HG02943 (cell line): ENCODE results near the gene UBTD2.
A peak's percentile ranks its signal among the peaks of the same experiment; 100 is the strongest.
"Not testable (repeated sequence)": the region's sequence is repeated elsewhere in the genome, so short reads cannot be mapped to it uniquely, and the experiment has no call there.

Source experiments
- ATAC-seq: cut with Tn5 transposase; IDR thresholded peaks from one replicate; pipeline ENCODE4 v1.9.1; 2021; ENCODE audit warnings: mild to moderate bottlenecking, low read depth, moderate library complexity; ENCODE audit not compliant: unreplicated experiment

UBTD2 gene

GRCh38 chr5:172293054-172293744, 9.6 kb upstream of the UBTD2 start:
- ATAC-seq = peak; percentile 84

- ATAC-seq = not testable (repeated sequence)
Measured at GRCh38 chr5:172291837-172292236, 8.3 kb upstream of the UBTD2 start.

GRCh38 chr5:172288465-172288864, 4.9 kb upstream of the UBTD2 start:
- ATAC-seq = no peak

DNA sequence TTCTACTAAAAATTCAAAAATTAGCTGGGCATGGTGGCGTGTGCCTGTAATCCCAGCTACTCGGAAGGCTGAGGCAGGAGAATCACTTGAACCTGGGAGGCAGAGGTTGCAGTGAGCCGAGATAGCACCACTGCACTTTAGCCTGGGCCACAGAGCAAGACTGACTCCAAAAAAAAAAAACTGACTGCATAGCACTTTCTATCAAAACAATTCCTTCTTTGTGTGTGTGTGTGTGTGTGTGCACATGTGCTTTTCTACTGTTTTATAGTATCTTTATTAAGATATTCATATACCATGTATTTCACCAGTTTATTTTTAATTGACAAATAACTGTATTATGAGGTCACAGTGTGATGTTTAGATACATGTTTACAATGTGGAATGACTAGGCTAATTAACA, 3.6 kb upstream of the UBTD2 start:
- not testable (repeated sequence) for ATAC-seq

GRCh38 chr5:172285226-172286143, 1.9 kb upstream of the UBTD2 start:
- no peak for ATAC-seq

GRCh38 chr5:172284611-172284980, 1.0 kb upstream of the UBTD2 start:
- ATAC-seq = no peak

DNA sequence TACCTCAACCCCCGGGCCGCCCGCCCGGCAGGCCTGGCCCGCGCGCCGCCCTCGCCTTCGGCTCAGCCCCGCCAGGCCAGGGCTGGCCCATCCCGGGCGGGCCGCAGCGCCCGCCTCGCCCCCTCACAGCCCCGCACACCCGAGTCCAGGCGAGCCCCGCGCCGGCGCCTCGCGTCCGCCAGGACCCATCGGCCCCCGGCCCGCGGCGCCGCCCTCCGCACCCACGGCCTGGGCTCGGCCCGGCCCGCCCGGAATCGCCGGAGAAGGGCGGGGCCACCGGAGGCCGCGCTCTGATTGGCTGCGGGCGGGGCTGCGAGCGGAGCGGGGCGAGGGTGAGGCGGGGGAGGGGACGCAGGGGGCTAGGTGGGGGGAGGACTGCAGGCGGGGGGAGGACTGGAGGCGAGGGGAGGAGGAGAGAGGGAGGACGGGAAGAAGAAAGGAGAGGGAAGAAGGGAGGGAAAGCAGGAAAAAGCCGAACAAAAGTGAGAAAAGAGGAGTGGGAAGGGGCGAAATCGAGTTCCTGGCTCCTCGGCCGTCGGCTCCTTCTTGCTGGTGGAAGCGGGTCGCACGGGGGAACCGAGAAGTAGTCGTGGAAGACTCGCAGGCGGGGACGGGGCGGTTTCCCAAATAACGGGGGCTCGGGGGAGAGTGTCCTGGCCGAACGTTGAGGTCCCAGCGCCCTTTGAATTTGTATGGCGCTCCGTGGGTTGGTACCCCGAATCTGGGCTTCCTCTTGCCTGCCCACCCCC, 472 bp upstream of the UBTD2 start:
- peak; percentile 79 for ATAC-seq

GRCh38 chr5:172282272-172283019, 1.1 kb downstream of the UBTD2 start:
- ATAC-seq = no peak

DNA sequence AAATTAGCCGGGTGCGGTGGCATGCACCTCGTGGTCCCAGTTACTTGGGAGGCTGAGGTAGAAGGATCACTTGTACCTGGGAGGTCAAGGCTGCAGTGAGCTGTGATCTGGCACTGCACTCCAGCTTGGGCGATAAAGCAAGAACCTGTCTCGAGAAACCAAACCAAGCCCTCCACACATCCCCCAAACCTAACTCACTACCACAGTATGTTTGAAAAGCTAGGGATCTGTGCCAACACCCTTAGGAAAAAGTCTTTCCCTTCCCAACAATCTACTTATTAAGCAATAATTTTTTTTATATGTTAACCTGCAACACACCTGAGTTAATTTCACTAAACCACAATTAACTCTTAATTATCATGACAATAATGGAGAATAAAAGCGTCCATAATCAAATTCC, 2.2 kb downstream of the UBTD2 start:
- ATAC-seq = no peak

- ATAC-seq = no peak
Measured at GRCh38 chr5:172280929-172281328, 2.6 kb downstream of the UBTD2 start.

GRCh38 chr5:172280317-172280716, 3.2 kb downstream of the UBTD2 start:
- ATAC-seq = no peak

GRCh38 chr5:172278356-172278755, 5.2 kb downstream of the UBTD2 start:
- ATAC-seq = no peak

GRCh38 chr5:172276214-172276613, 7.3 kb downstream of the UBTD2 start:
- ATAC-seq = no peak

- ATAC-seq = no peak
Measured at GRCh38 chr5:172274951-172275753, 8.4 kb downstream of the UBTD2 start.

DNA sequence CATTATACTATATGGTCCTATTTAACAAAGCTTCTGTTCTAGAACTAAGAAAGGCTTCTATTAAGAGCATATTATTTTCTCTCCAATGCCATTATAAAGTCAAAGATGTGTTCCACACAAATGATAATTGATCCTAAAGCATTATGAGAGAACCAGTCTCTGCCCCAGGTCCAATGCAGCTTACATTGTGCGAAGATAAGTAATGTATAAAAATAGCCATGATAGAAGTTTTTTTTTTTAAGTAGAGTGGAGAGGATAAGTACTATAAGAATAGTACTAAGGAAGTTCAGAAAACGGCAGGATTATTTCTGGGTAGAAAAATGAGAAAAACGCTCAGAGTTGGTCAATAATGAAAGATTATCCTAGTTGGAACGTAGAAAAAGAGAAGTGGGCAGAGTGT, 15.6 kb downstream of the UBTD2 start:
- no peak for ATAC-seq

- no peak for ATAC-seq
Measured at GRCh38 chr5:172266676-172267092, 16.9 kb downstream of the UBTD2 start.

DNA sequence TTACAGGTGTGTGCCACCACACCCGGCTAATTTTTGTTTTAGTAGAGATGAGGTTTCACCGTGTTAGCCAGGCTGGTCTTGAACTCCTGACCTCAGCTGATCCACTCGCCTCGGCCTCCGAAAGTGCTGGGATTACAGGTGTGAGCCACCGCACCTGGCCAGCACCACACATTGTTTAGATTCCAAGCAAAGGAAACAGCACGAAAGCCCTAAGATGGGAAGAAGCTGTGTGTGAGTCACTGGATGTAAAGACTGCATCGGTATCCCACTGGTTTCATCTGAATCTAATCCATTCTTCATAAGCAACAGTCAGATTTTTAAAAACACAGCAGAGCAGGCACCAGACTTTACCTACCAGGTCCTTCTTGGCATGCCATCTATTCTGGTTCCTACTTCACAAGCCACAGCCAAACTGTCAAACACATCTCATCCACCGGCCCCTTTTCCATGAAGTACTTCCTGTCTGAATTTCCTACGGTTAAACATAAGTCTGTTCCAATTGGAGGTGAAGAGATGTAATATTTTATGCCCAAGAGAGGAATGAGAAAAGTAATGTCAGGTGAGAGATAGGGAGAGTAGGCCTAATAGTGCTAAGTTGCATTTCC, 17.4 kb downstream of the UBTD2 start:
- ATAC-seq = no peak

- ATAC-seq = no peak
Measured at GRCh38 chr5:172264815-172265395, 18.7 kb downstream of the UBTD2 start.

DNA sequence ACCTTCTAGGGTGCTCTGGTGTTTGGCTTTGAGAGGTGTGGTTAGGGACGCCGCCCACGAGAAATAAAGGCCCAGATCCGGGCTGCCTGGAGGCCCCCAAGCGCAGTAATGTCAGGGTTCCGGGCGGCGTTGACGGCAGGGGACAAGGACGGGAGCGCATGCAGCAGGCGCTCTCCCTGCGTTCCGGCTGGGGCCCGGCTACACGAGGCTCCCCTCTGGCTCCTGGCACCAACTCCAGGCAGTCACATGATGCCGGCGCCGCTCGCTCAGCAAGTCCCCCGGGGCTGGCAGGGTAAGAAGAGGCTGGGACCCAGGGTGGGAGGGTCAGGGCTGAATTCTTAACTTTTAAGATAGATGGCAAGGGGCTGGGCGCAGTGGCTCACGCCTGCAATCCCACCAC, 28.1 kb downstream of the UBTD2 start:
- no peak for ATAC-seq
